Colonic mucosa (tissue), 4 donors: ENCODE results near the gene CCNDBP1. TPM values are rescaled to one million over a fixed set of nuclear protein-coding genes. Genes with fewer than 3 reads are reported as not detected.
"Not testable (repeated sequence)": the region's sequence is repeated elsewhere in the genome, so short reads cannot be mapped to it uniquely, and the experiment has no call there.

Experiments used
- DNase-seq: peaks from one replicate; pipeline ENCODE4 v3.0.0-alpha.2; 2020
- H3K27ac ChIP-seq: fragments of 200-600 bp; one replicate; pipeline ENCODE4 v1.8.0; 2021
- H3K27me3 ChIP-seq: fragments of 200-600 bp; one replicate; pipeline ENCODE4 v1.8.0; 2021
- H3K36me3 ChIP-seq: fragments of 200-600 bp; one replicate; pipeline ENCODE4 v1.8.0; 2021
- H3K4me1 ChIP-seq: fragments of 200-600 bp; one replicate; pipeline ENCODE4 v1.8.0; 2021; ENCODE audit warnings: mild to moderate bottlenecking
- H3K4me3 ChIP-seq: fragments of 200-600 bp; one replicate; pipeline ENCODE4 v1.8.0; 2021
- H3K9ac ChIP-seq, 2 donors: one replicate each; pipeline ENCODE4 v1.7.0; 2013; ENCODE audit warnings: control low read depth in 2 of 2, low read depth in 2 of 2, low read length in 2 of 2
- H3K9me3 ChIP-seq: fragments of 200-600 bp; one replicate; pipeline ENCODE4 v1.8.0; 2021
- CTCF ChIP-seq: fragments of 200-600 bp; IDR thresholded peaks from one replicate; pipeline ENCODE4 v1.8.0; 2022; ENCODE audit warnings: antibody characterized with exemption, mild to moderate bottlenecking
- intact Hi-C: fragments of 100-400 bp; cut with DNase I; formaldehyde crosslinking; loops from one replicate; pipeline ENCODE4 v1.14.1; 2022
- total RNA-seq, 2 donors: library from RNA; stranded (reverse); fragmentation: NEBNext Ultra II Directional in 1 of 2; extraction: Animal tissue kit (Norgen Biotek cat#: 25700) in 1 of 2; gene quantifications; one replicate each; pipeline ENCODE4 v1.2.1, GENCODE V29; 2021
- donor health status: healthy.
- donor health status: DM: no; HTN: no; CAD: no.
- donor health status: DM: no; HTN: no; CAD: no.

The CCNDBP1 gene
- total RNA-seq, 2 donors from 2014 or later = 48.2 to 64.5 TPM

- intact Hi-C loops = no loop called here
- Histone ChIP-seq H3K9ac (no peak overlapping the region), H3K4me3 (no peak overlapping the region), H3K27me3 (no peaks in the 10 kb centered on the region), H3K36me3 (no peaks in the 10 kb centered on the region), H3K4me1 (no peaks in the 10 kb centered on the region), H3K9me3 (no peaks in the 10 kb centered on the region), H3K27ac (no peak overlapping the region)
- no peak for DNase-seq
- no peak for TF ChIP-seq CTCF
Observed at GRCh38 chr15:43168192-43169107, 16.8 kb upstream of the CCNDBP1 start.

- no peaks in the 10 kb centered on the region for H3K9me3 ChIP-seq
- H3K4me1 ChIP-seq = no peaks in the 10 kb centered on the region
- H3K27me3 ChIP-seq = no peaks in the 10 kb centered on the region
- no peak overlapping the region for H3K9ac ChIP-seq
- intact Hi-C loops = no loop called here
- no peak overlapping the region for H3K4me3 ChIP-seq
- no peak for TF ChIP-seq CTCF
- H3K36me3 ChIP-seq = no peaks in the 10 kb centered on the region
- DNase-seq = no peak
- H3K27ac ChIP-seq = no peak overlapping the region
Observed at GRCh38 chr15:43169888-43170287, 15.3 kb upstream of the CCNDBP1 start.

- H3K9ac ChIP-seq, H3K4me3 ChIP-seq, H3K36me3 ChIP-seq, H3K27ac ChIP-seq, DNase-seq, H3K27me3 ChIP-seq, intact Hi-C loops, H3K4me1 ChIP-seq, H3K9me3 ChIP-seq: not testable (repeated sequence)
Observed at GRCh38 chr15:43175656-43176309, 9.4 kb upstream of the CCNDBP1 start.

GRCh38 chr15:43177147-43177546 is 8.1 kb upstream of the CCNDBP1 start:
- H3K4me3 ChIP-seq, H3K36me3 ChIP-seq, H3K27me3 ChIP-seq, DNase-seq, H3K4me1 ChIP-seq, H3K9ac ChIP-seq, H3K27ac ChIP-seq, intact Hi-C loops, H3K9me3 ChIP-seq: not testable (repeated sequence)

GRCh38 chr15:43183270-43183669 is 1.9 kb upstream of the CCNDBP1 start:
- Histone ChIP-seq H3K27ac (no peak overlapping the region), H3K4me3 (no peak overlapping the region), H3K36me3 (no peaks in the 10 kb centered on the region), H3K4me1 (no peaks in the 10 kb centered on the region), H3K27me3 (no peaks in the 10 kb centered on the region), H3K9me3 (no peaks in the 10 kb centered on the region), H3K9ac (no peak overlapping the region)
- TF ChIP-seq CTCF = no peak
- no peak for DNase-seq
- intact Hi-C loops = loop anchor here (10.0 kb wide), 1 partner anchor 78 kb away; the partner anchor contains the start of gene UBR1

GRCh38 chr15:43184407-43185124 is 637 bp upstream of the CCNDBP1 start:
- H3K4me1 ChIP-seq = no peaks in the 10 kb centered on the region

More at GRCh38 chr15:43184407-43185124, 637 bp upstream of the CCNDBP1 start:
- H3K9ac ChIP-seq = no peak overlapping the region
- no peak for DNase-seq
- H3K27ac ChIP-seq = peak overlapping the region; percentile 84
- intact Hi-C loops = loop anchor here (10.0 kb wide), 1 partner anchor 80 kb away; the partner anchor contains the start of gene UBR1
- no peaks in the 10 kb centered on the region for H3K9me3 ChIP-seq
- H3K4me3 ChIP-seq = no peak overlapping the region
- no peak for TF ChIP-seq CTCF
- H3K27me3 ChIP-seq = no peaks in the 10 kb centered on the region
- no peaks in the 10 kb centered on the region for H3K36me3 ChIP-seq
